Gastrocnemius medialis (tissue), 4 donors: Measurements from ENCODE around the gene TCHP.

Experiments
- POLR2A ChIP-seq, 2 donors: fragments of 450-650 bp; IDR thresholded peaks; one replicate each; pipeline ENCODE4 v1.6.1; 2017; ENCODE audit warnings: antibody characterized with exemption in 2 of 2, mild to moderate bottlenecking in 2 of 2, moderate library complexity in 2 of 2
- TF ChIP-seq, protein P1 (sequence below), 5 experiments: fragments of 450-650 bp in 3 of 5; fragments of 200-600 bp in 2 of 5; sonication (generic) in 2 of 5; IDR thresholded peaks in 4 of 5; conservative IDR thresholded peaks in 1 of 5; 1 replicate in 4 of 5; 2 replicates in 1 of 5; pipeline ENCODE4 v1.5.1; 2016 to 2019; ENCODE audit warnings: antibody characterized with exemption in 5 of 5, mild to moderate bottlenecking in 3 of 5, moderate library complexity in 3 of 5

DNA sequence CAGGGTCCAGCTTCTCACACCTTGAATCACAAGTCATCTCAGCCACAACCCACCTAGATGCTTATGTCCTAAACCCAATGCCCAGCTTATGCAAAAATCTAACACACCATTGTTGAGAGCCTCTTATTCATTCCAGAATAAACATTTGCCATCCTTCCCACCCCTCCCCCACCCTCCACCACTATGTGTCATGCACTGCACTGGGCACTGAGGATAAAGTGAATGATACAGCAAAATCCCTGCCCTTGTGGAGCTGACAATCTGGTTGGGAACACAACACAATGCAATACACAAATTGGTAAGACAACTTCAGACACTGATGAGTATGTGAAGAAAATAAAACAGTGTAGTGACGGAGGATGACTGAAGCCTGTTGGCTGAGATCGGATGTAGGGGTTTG is 18.3 kb upstream of the TCHP start:
- TF ChIP-seq, protein P1, sequence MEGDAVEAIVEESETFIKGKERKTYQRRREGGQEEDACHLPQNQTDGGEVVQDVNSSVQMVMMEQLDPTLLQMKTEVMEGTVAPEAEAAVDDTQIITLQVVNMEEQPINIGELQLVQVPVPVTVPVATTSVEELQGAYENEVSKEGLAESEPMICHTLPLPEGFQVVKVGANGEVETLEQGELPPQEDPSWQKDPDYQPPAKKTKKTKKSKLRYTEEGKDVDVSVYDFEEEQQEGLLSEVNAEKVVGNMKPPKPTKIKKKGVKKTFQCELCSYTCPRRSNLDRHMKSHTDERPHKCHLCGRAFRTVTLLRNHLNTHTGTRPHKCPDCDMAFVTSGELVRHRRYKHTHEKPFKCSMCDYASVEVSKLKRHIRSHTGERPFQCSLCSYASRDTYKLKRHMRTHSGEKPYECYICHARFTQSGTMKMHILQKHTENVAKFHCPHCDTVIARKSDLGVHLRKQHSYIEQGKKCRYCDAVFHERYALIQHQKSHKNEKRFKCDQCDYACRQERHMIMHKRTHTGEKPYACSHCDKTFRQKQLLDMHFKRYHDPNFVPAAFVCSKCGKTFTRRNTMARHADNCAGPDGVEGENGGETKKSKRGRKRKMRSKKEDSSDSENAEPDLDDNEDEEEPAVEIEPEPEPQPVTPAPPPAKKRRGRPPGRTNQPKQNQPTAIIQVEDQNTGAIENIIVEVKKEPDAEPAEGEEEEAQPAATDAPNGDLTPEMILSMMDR (IDR thresholded peaks at IDR 0.05 in 4 of 5, conservative IDR thresholded peaks at IDR 0.05 in 1 of 5) = no peak
- no peak for TF ChIP-seq POLR2A (IDR thresholded peaks at IDR 0.05)
